ENCODE data around the gene GRAMD1B. TPM values are rescaled to one million over a fixed set of nuclear protein-coding genes. Genes with fewer than 3 reads are reported as not detected.

Gene GRAMD1B
- total RNA-seq, 2 donors from 2014 or later: 0.66 to 3.4 TPM

- no peak overlapping the region for H3K4me3 ChIP-seq
- no peaks in the 10 kb centered on the region for H3K4me1 ChIP-seq
- no peaks in the 10 kb centered on the region for H3K36me3 ChIP-seq (replicated peaks in 1 of 2; ENCODE audit: insufficient read depth in 1 of 2, low read depth in 2 of 2)
- no peak overlapping the region for H3K27ac ChIP-seq
- ATAC-seq (no peak), DNase-seq (no peak)
- 56% methylated on average over 8 of the region's 8 CpGs for WGBS, 2 donors
- H3K9me3 ChIP-seq: no peaks in the 10 kb centered on the region
- TF ChIP-seq CTCF (IDR thresholded peaks at IDR 0.05) (no peak), POLR2A (IDR thresholded peaks at IDR 0.05) (no peak)
- intact Hi-C loops (cut with DNase I): no loop called here
- no peaks in the 10 kb centered on the region for H3K27me3 ChIP-seq
These were observed 42.3 kb downstream of the GRAMD1B start for GRCh38 chr11:123472236-123472935.

- no peaks in the 10 kb centered on the region for H3K27me3 ChIP-seq
- DNase-seq (no peak), ATAC-seq (no peak)
- no peaks in the 10 kb centered on the region for H3K9me3 ChIP-seq
- H3K27ac ChIP-seq: no peak overlapping the region
- H3K4me1 ChIP-seq: peaks cover 3% of the 10 kb centered on the region
- TF ChIP-seq CTCF (IDR thresholded peaks at IDR 0.05): no peak
- no peak for TF ChIP-seq POLR2A (IDR thresholded peaks at IDR 0.05)
- no peaks in the 10 kb centered on the region for H3K36me3 ChIP-seq (replicated peaks in 1 of 2; ENCODE audit: insufficient read depth in 1 of 2, low read depth in 2 of 2)
- intact Hi-C loops (cut with DNase I): no loop called here
- H3K4me3 ChIP-seq: no peak overlapping the region
- WGBS, 2 donors: 54 to 81% methylated on average over 3 of the region's 3 CpGs
These were observed 44.0 kb downstream of the GRAMD1B start for GRCh38 chr11:123473941-123474677.

GRCh38 chr11:123474994-123475393, 44.9 kb downstream of the GRAMD1B start:
- 61 to 68% methylated on average over 8 of the region's 8 CpGs for WGBS, 2 donors
- Histone ChIP-seq H3K4me1 (peaks cover 3% of the 10 kb centered on the region), H3K36me3 (replicated peaks in 1 of 2; ENCODE audit: insufficient read depth in 1 of 2, low read depth in 2 of 2) (no peaks in the 10 kb centered on the region), H3K4me3 (no peak overlapping the region), H3K27me3 (no peaks in the 10 kb centered on the region), H3K9me3 (no peaks in the 10 kb centered on the region), H3K27ac (no peak overlapping the region)
- no peak for TF ChIP-seq POLR2A (IDR thresholded peaks at IDR 0.05)
- no peak for TF ChIP-seq CTCF (IDR thresholded peaks at IDR 0.05)
- DNase-seq (no peak), ATAC-seq (no peak)
- intact Hi-C loops (cut with DNase I): no loop called here

- Histone ChIP-seq H3K4me1 (peaks cover 3% of the 10 kb centered on the region), H3K9me3 (no peaks in the 10 kb centered on the region), H3K4me3 (no peak overlapping the region), H3K27me3 (no peaks in the 10 kb centered on the region), H3K27ac (no peak overlapping the region), H3K36me3 (replicated peaks in 1 of 2; ENCODE audit: insufficient read depth in 1 of 2, low read depth in 2 of 2) (no peaks in the 10 kb centered on the region)
- 76 to 81% methylated on average over 3 of the region's 3 CpGs for WGBS, 2 donors
- no peak for TF ChIP-seq POLR2A (IDR thresholded peaks at IDR 0.05)
- no peak for TF ChIP-seq CTCF (IDR thresholded peaks at IDR 0.05)
- ATAC-seq (no peak), DNase-seq (no peak)
- intact Hi-C loops (cut with DNase I): no loop called here
These were observed 45.4 kb downstream of the GRAMD1B start for GRCh38 chr11:123475469-123475868.
